K562 (cell line): Measurements from ENCODE around the gene PARP11. TPM values are rescaled to one million over a fixed set of nuclear protein-coding genes. Genes with fewer than 3 reads are reported as not detected.

ENCODE experiments used
- ATAC-seq: fragments of 200-7000 bp; cut with Tn5 transposase; 3 replicates; pipeline ENCODE4 v1.9.1; 2020; ENCODE audit warnings: moderate library complexity
- BruUV-seq: library from RNA; stranded (reverse); fragments of 400-500 nt; replicated peaks from 2 replicates; lab custom pipeline; 2021; lab: Mats Ljungman, UMichigan
- CTCF ChIA-PET: fragments of 300-600 bp; formaldehyde crosslinking; extraction: SDS; loops from one replicate; lab custom pipeline; 2021; ENCODE audit warnings: low intra/inter-chr PET ratio; lab: Yijun Ruan, JAX
- POLR2A ChIA-PET: fragments of 300-600, 350-650 bp; sonication (Branson Sonifier 250); formaldehyde crosslinking; extraction: SDS; loops from one replicate; lab custom pipeline; 2021; ENCODE audit warnings: antibody characterized with exemption, inconsistent platforms; lab: Yijun Ruan, JAX
- DNase-seq, 4 experiments: peaks; one replicate each; pipeline versions ENCODE4 v3.0.0 to v3.0.0-alpha.2; 2011 to 2018; ENCODE audit warnings: low spot score in 3 of 4, mixed read lengths in 3 of 4; ENCODE audit errors: extremely low read depth in 1 of 4
- FAIRE-seq: peaks from 2 replicates; lab custom pipeline; 2011; peaks lifted over from hg19 to GRCh38; lab: Jason Lieb, UNC
- H2AFZ ChIP-seq: 2 replicates; pipeline ENCODE4 v1.6.0; 2011; ENCODE audit warnings: low read depth, low read length, control low read depth, inconsistent platforms
- H3K27ac ChIP-seq: fragments of 200-600 bp; 3 replicates; pipeline ENCODE4 v1.8.0; 2011; ENCODE audit warnings: low read depth, mild to moderate bottlenecking, control low read depth, inconsistent platforms, low read length, moderate library complexity, mixed read lengths; ENCODE audit errors: extremely low read depth
- H3K27me3 ChIP-seq, 2 experiments: fragments of 300-600 bp in 1 of 2; 2 replicates in 1 of 2; 3 replicates in 1 of 2; pipeline versions ENCODE4 v1.6.0 to v1.8.0; 2011; ENCODE audit warnings: inconsistent platforms in 2 of 2, low read length in 2 of 2, mild to moderate bottlenecking in 1 of 2, mixed read lengths in 1 of 2, moderate library complexity in 1 of 2; ENCODE audit not compliant: control insufficient read depth in 2 of 2, insufficient read depth in 2 of 2
- H3K36me3 ChIP-seq: fragments of 300-600 bp; 3 replicates; pipeline ENCODE4 v1.8.0; 2011; ENCODE audit warnings: mild to moderate bottlenecking, low read length, inconsistent platforms; ENCODE audit not compliant: control insufficient read depth, insufficient read depth
- H3K4me1 ChIP-seq, 2 experiments: fragments of 200-600 bp in 1 of 2; replicated peaks in 1 of 2; 2 replicates in 1 of 2; 3 replicates in 1 of 2; pipeline versions ENCODE4 v1.5.1 to v1.8.0; 2011; ENCODE audit warnings: inconsistent platforms in 2 of 2, low read length in 2 of 2, mild to moderate bottlenecking in 1 of 2, mixed read lengths in 1 of 2, moderate library complexity in 1 of 2; ENCODE audit not compliant: control insufficient read depth in 2 of 2, insufficient read depth in 2 of 2
- H3K4me2 ChIP-seq: 2 replicates; pipeline ENCODE4 v1.6.1; 2011; ENCODE audit warnings: low read length, control low read depth, inconsistent platforms, mixed read lengths; ENCODE audit not compliant: insufficient read depth
- H3K4me3 ChIP-seq: fragments of 200-600 bp; sonication (generic), shearing (Covaris generic); 2 replicates; pipeline ENCODE4 v1.5.1; 2016; ENCODE audit warnings: control low read depth, inconsistent platforms
- H3K79me2 ChIP-seq: fragments of 200-600 bp; 3 replicates; pipeline ENCODE4 v1.8.0; 2011; ENCODE audit warnings: low read length, inconsistent platforms; ENCODE audit not compliant: control insufficient read depth, insufficient read depth
- H3K9ac ChIP-seq, 2 experiments: 2 replicates each; pipeline versions ENCODE4 v1.6.0 to v1.6.1; 2011; ENCODE audit warnings: low read depth in 2 of 2, low read length in 2 of 2, control low read depth in 1 of 2, inconsistent platforms in 1 of 2, mild to moderate bottlenecking in 1 of 2, mixed read lengths in 1 of 2; ENCODE audit not compliant: insufficient read depth in 1 of 2
- H3K9me1 ChIP-seq: one replicate; pipeline ENCODE4 v1.6.0; 2011; ENCODE audit warnings: inconsistent platforms, mild to moderate bottlenecking, low read length, moderate library complexity; ENCODE audit not compliant: control insufficient read depth, insufficient read depth
- H3K9me3 ChIP-seq: replicated peaks from 2 replicates; pipeline ENCODE4 v1.5.1; 2011; ENCODE audit warnings: low read depth, low read length, inconsistent platforms; ENCODE audit not compliant: control insufficient read depth, insufficient read depth
- H4K20me1 ChIP-seq: replicated peaks from 2 replicates; pipeline ENCODE4 v1.6.1; 2011; ENCODE audit warnings: low read length, inconsistent platforms, mixed read lengths; ENCODE audit not compliant: control insufficient read depth, insufficient read depth
- ADNP ChIP-seq: fragments of 200-800 bp; sonication (Bioruptor generic); IDR thresholded peaks from 2 replicates; pipeline ENCODE4 v1.6.1; 2016; ENCODE audit warnings: missing genetic modification characterization, missing compliant biosample characterization
- BMI1 ChIP-seq: fragments of 150-350 bp; IDR thresholded peaks from 2 replicates; pipeline ENCODE4 v1.6.1; 2014; ENCODE audit warnings: low read length
- FOS ChIP-seq: IDR thresholded peaks from 3 replicates; pipeline ENCODE4 v1.6.1; 2011; ENCODE audit not compliant: insufficient read length; ENCODE audit errors: extremely low read depth
- LEF1 ChIP-seq: fragments of 450-650 bp; IDR thresholded peaks from 2 replicates; pipeline ENCODE4 v1.6.1; 2016; ENCODE audit warnings: mild to moderate bottlenecking
- MAFG ChIP-seq: fragments of 450-650 bp; conservative IDR thresholded peaks from 2 replicates; pipeline ENCODE4 v1.6.1; 2016; ENCODE audit warnings: missing genetic modification characterization, missing compliant biosample characterization
- SP1 ChIP-seq: sonication (generic); formaldehyde crosslinking; IDR thresholded peaks from 2 replicates; pipeline ENCODE4 v1.8.1; 2022; ENCODE audit warnings: mild to moderate bottlenecking, missing genetic modification reagents
- SREBF2 ChIP-seq: sonication (generic); formaldehyde crosslinking; IDR thresholded peaks from 2 replicates; pipeline ENCODE4 v1.4.0; 2020; ENCODE audit warnings: mild to moderate bottlenecking, missing genetic modification reagents
- TEAD4 ChIP-seq, 2 experiments: sonication (generic) in 1 of 2; formaldehyde crosslinking in 1 of 2; IDR thresholded peaks; 2 replicates each; pipeline versions ENCODE4 v1.6.1 to v1.8.0; 2012 to 2022; ENCODE audit warnings: borderline replicate concordance in 1 of 2, inconsistent platforms in 1 of 2, low read length in 1 of 2, mild to moderate bottlenecking in 1 of 2, missing genetic modification reagents in 1 of 2
- ZBTB1 ChIP-seq: sonication (generic); formaldehyde crosslinking; IDR thresholded peaks from 2 replicates; pipeline ENCODE4 v1.8.1; 2023; ENCODE audit warnings: missing genetic modification reagents, low read depth, mild to moderate bottlenecking, borderline replicate concordance
- ZFPM2 ChIP-seq: fragments of 250-450 bp; sonication (Bioruptor Pico); IDR thresholded peaks from 2 replicates; pipeline ENCODE4 v1.5.1; 2022; ENCODE audit warnings: mild to moderate bottlenecking
- ZKSCAN1 ChIP-seq: fragments of 150-350 bp; IDR thresholded peaks from 2 replicates; pipeline ENCODE4 v1.6.1; 2016; ENCODE audit warnings: low read depth, low read length
- ZNF140 ChIP-seq: fragments of 250-450 bp; sonication (Bioruptor Pico); IDR thresholded peaks from 2 replicates; pipeline ENCODE4 v1.8.0; 2021; ENCODE audit warnings: moderate library complexity, mild to moderate bottlenecking, inconsistent platforms
- ZNF436 ChIP-seq: fragments of 250-450, 450-650 bp; sonication (Bioruptor Pico); formaldehyde crosslinking; IDR thresholded peaks from 2 replicates; pipeline ENCODE4 v1.7.0; 2020; ENCODE audit warnings: mild to moderate bottlenecking
- ZNF696 ChIP-seq: fragments of 250-450 bp; sonication (Bioruptor Pico); conservative IDR thresholded peaks from 2 replicates; pipeline ENCODE4 v1.4.0; 2020; ENCODE audit warnings: mild to moderate bottlenecking, moderate library complexity
- WGBS: fragments of 100-300 bp; shearing (Covaris generic); methylation state at CpG from one replicate; pipeline ENCODE4 v1.1.6; 2016; ENCODE audit warnings: low coverage, mixed read lengths; ENCODE audit not compliant: insufficient coverage; ENCODE audit errors: missing lambda C conversion rate; 5-methylcytosine and 5-hydroxymethylcytosine counted together
- in situ Hi-C: fragments of 300-500 bp; cut with MboI; formaldehyde crosslinking; loops from 4 replicates; pipeline ENCODE4 v1.15.0; 2018; ENCODE audit warnings: inconsistent platforms, mixed read lengths
- intact Hi-C: fragments of 100-400 bp; cut with micrococcal nuclease; formaldehyde crosslinking; loops from 2 replicates; pipeline ENCODE4 v1.14.2; 2022
- polyA plus RNA-seq, 8 experiments: library from polyadenylated mRNA; depleted of rRNA in 4 of 8; stranded (reverse) in 5 of 8; unstranded in 3 of 8; fragments of >200 nt; fragmentation: Nextera tagmentation in 2 of 8; fragmentation: Illumina TruSeq in 1 of 8; extraction: Ambion mirVana in 2 of 8; extraction: Trizol in 1 of 8; gene quantifications; 2 replicates each; pipeline versions ENCODE4 v1.2.1 to v1.2.3, GENCODE V29; 2011 to 2014; ENCODE audit warnings: inconsistent platforms in 1 of 8, missing spikeins in 1 of 8
- total RNA-seq, 7 experiments: library from RNA; depleted of rRNA in 6 of 7; stranded (reverse); fragments of >200 nt in 6 of 7; fragmentation: Illumina TruSeq in 2 of 7; extraction: Trizol in 2 of 7; gene quantifications; 2 replicates each; pipeline versions ENCODE4 v1.2.1 to v1.2.3, GENCODE V29; 2011 to 2021; ENCODE audit warnings: low replicate concordance in 1 of 7
- TF ChIP-seq, protein P1 (sequence below): sonication (generic); formaldehyde crosslinking; IDR thresholded peaks from 2 replicates; pipeline ENCODE4 v1.8.0; 2022; ENCODE audit warnings: missing genetic modification reagents, mild to moderate bottlenecking, moderate library complexity, borderline replicate concordance
- TF ChIP-seq, protein P2 (sequence below): fragments of 250-450 bp; sonication (Bioruptor Pico); IDR thresholded peaks from 2 replicates; pipeline ENCODE4 v1.8.0; 2022; ENCODE audit warnings: inconsistent platforms

The PARP11 gene
- total and polyA plus RNA-seq, 9 of the 15 experiments (the other 6 are each of a cell fraction or from before 2014, with no cell fraction given) = 0.40 to 2.5 (median 1.4) TPM

- Histone ChIP-seq H3K9ac (no peak overlapping the region), H3K36me3 (no peaks in the 10 kb centered on the region), H3K27ac (no peak overlapping the region), H3K4me3 (no peak overlapping the region), H3K4me1 (no peaks in the 10 kb centered on the region), H3K9me3 (no peaks in the 10 kb centered on the region), H3K79me2 (no peaks in the 10 kb centered on the region), H3K27me3 (no peaks in the 10 kb centered on the region; a peak in 1 of 5 replicates), H3K9me1 (no peaks in the 10 kb centered on the region), H3K4me2 (no peak overlapping the region), H2AFZ (no peak overlapping the region), H4K20me1 (no peaks in the 10 kb centered on the region)
- TF ChIP-seq FOS (no peak), MAFG (tag) (no peak)
- intact Hi-C loops = no loop called here
- no peak for ATAC-seq
- WGBS = 0% methylated on average over 1 of the region's 1 CpG
- no peak for DNase-seq
- ChIA-PET POLR2A (interaction anchor here (0.8 kb wide), 1 partner anchor 1735 kb away, joined by 3 read pairs; no protein-coding TSS in a partner anchor), CTCF (no interaction called here)
- no peak for FAIRE-seq
- in situ Hi-C loops = no loop called here
- no TSS peak for BruUV-seq
These were observed 101.3 kb downstream of the PARP11 start for GRCh38 chr12:3771853-3772252.

DNA sequence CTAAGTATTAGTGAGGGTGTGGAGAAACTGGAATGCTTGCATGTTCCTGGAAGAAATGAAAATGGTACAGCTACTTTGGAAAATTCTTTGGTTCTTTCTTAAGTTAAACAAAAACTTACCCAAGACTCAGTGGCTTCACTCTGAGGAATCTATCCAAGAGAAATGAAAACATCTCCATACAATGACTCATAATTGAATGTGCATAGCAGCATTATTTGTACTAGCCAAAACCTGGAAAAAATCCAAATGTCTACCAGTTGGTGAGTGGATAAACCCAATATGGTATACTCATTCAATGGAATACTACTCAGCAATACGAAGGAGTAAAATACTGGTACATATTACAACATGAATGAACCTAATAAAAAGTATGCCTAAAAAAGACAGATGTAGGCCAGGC lies 102.3 kb downstream of the PARP11 start:
- no peaks in the 10 kb centered on the region for H4K20me1 ChIP-seq
- no peak overlapping the region for H2AFZ ChIP-seq
- ChIA-PET POLR2A (interaction anchor here (0.8 kb wide), 1 partner anchor 1736 kb away, joined by 3 read pairs; no protein-coding TSS in a partner anchor), CTCF (no interaction called here)
- no peaks in the 10 kb centered on the region for H3K36me3 ChIP-seq
- no peak overlapping the region for H3K4me2 ChIP-seq
- H3K9ac ChIP-seq = no peak overlapping the region
- no TSS peak for BruUV-seq
- DNase-seq (no peak), FAIRE-seq (no peak), ATAC-seq (no peak)
- H3K9me3 ChIP-seq = no peaks in the 10 kb centered on the region
- no peaks in the 10 kb centered on the region for H3K9me1 ChIP-seq
- no peaks in the 10 kb centered on the region for H3K79me2 ChIP-seq
- in situ Hi-C loops = no loop called here
- H3K27ac ChIP-seq = no peak overlapping the region
- no peak overlapping the region for H3K4me3 ChIP-seq
- intact Hi-C loops = no loop called here
- no peaks in the 10 kb centered on the region for H3K4me1 ChIP-seq
- WGBS = 0% methylated on average over 1 of the region's 1 CpG
- no peaks in the 10 kb centered on the region; a peak in 1 of 5 replicates for H3K27me3 ChIP-seq
- no peak for TF ChIP-seq ZNF436 (CRISPR knock-in tag)
- TF ChIP-seq ZFPM2 (CRISPR knock-in tag) = no peak
- no peak for TF ChIP-seq LEF1
- TF ChIP-seq, protein P1, sequence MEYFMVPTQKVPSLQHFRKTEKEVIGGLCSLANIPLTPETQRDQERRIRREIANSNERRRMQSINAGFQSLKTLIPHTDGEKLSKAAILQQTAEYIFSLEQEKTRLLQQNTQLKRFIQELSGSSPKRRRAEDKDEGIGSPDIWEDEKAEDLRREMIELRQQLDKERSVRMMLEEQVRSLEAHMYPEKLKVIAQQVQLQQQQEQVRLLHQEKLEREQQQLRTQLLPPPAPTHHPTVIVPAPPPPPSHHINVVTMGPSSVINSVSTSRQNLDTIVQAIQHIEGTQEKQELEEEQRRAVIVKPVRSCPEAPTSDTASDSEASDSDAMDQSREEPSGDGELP (CRISPR knock-in tag) = no peak
- TF ChIP-seq, protein P2, sequence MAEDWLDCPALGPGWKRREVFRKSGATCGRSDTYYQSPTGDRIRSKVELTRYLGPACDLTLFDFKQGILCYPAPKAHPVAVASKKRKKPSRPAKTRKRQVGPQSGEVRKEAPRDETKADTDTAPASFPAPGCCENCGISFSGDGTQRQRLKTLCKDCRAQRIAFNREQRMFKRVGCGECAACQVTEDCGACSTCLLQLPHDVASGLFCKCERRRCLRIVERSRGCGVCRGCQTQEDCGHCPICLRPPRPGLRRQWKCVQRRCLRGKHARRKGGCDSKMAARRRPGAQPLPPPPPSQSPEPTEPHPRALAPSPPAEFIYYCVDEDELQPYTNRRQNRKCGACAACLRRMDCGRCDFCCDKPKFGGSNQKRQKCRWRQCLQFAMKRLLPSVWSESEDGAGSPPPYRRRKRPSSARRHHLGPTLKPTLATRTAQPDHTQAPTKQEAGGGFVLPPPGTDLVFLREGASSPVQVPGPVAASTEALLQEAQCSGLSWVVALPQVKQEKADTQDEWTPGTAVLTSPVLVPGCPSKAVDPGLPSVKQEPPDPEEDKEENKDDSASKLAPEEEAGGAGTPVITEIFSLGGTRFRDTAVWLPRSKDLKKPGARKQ (CRISPR knock-in tag) = no peak
- no peak for TF ChIP-seq ZBTB1 (CRISPR knock-in tag)
- TF ChIP-seq ADNP (tag) = no peak
- TF ChIP-seq ZKSCAN1 = no peak
- TF ChIP-seq BMI1 = no peak
- no peak for TF ChIP-seq SP1 (CRISPR knock-in tag)
- TF ChIP-seq SREBF2 (CRISPR knock-in tag) = no peak
- no peak for TF ChIP-seq ZNF696
- no peak for TF ChIP-seq TEAD4 (IDR thresholded peaks at IDR 0.05; ENCODE audit: low read length)
- TF ChIP-seq TEAD4 (CRISPR knock-in tag; IDR thresholded peaks at IDR 0.05; ENCODE audit: borderline replicate concordance) = no peak
- TF ChIP-seq ZNF140 = no peak
